Heart left ventricle (tissue), 16 donors: ENCODE results near the gene ABR. TPM values are rescaled to one million over a fixed set of nuclear protein-coding genes. Genes with fewer than 3 reads are reported as not detected.

Experiments used
- ATAC-seq, 4 donors: fragments of 200-7000 bp; cut with Tn5 transposase; one replicate each; pipeline ENCODE4 v1.9.1; 2020 to 2022; ENCODE audit warnings: moderate library complexity in 4 of 4, mild to moderate bottlenecking in 3 of 4, moderate number of reproducible peaks in 1 of 4
- DNase-seq, 5 donors: peaks; one replicate each; pipeline ENCODE4 v3.0.0-alpha.2; 2020
- H3K27ac ChIP-seq, 12 donors: fragments of 200-600 bp; sonication (generic) in 4 of 12; one replicate each; pipeline versions ENCODE4 v1.5.0 to v1.8.0; 2016 to 2022; ENCODE audit warnings: mild to moderate bottlenecking in 2 of 12
- H3K27me3 ChIP-seq, 9 donors: fragments of 200-600 bp; sonication (generic) in 2 of 9; one replicate each; pipeline versions ENCODE4 v1.5.1 to v1.8.0; 2016 to 2022; ENCODE audit warnings: mild to moderate bottlenecking in 3 of 9
- H3K36me3 ChIP-seq, 9 donors: fragments of 200-600 bp; sonication (generic) in 2 of 9; one replicate each; pipeline versions ENCODE4 v1.5.0 to v1.8.0; 2018 to 2022; ENCODE audit warnings: mild to moderate bottlenecking in 2 of 9
- H3K4me1 ChIP-seq, 12 donors: fragments of 200-600 bp; sonication (generic) in 4 of 12; one replicate each; pipeline versions ENCODE4 v1.5.0 to v1.8.0; 2016 to 2022; ENCODE audit warnings: mild to moderate bottlenecking in 3 of 12
- H3K4me3 ChIP-seq, 12 donors: fragments of 200-600 bp; sonication (generic) in 4 of 12; one replicate each; pipeline versions ENCODE4 v1.5.0 to v1.8.0; 2017 to 2022; ENCODE audit warnings: mild to moderate bottlenecking in 9 of 12, moderate library complexity in 4 of 12
- H3K9me3 ChIP-seq, 12 donors: fragments of 200-600 bp; sonication (generic) in 4 of 12; one replicate each; pipeline versions ENCODE4 v1.5.0 to v1.8.0; 2016 to 2022; ENCODE audit warnings: mild to moderate bottlenecking in 1 of 12
- CTCF ChIP-seq, 12 donors: fragments of 200-600 bp; sonication (generic) in 4 of 12; IDR thresholded peaks; one replicate each; pipeline versions ENCODE4 v1.5.0 to v1.8.0; 2018 to 2022; ENCODE audit warnings: antibody characterized with exemption in 12 of 12, mild to moderate bottlenecking in 5 of 12
- POLR2A ChIP-seq, 2 donors: fragments of 450-650 bp; IDR thresholded peaks; one replicate each; pipeline ENCODE4 v1.6.1; 2017; ENCODE audit warnings: antibody characterized with exemption in 2 of 2, mild to moderate bottlenecking in 2 of 2, moderate library complexity in 2 of 2
- WGBS, 4 donors: extraction: QIAGEN DNeasy Blood & Tissue Kit in 2 of 4; methylation state at CpG; one replicate each; pipeline versions ENCODE4 v1.1.5 to v1.1.7; 2013 to 2018; 5-methylcytosine and 5-hydroxymethylcytosine counted together
- intact Hi-C, 10 donors: fragments of 100-400 bp; cut with DNase I; formaldehyde crosslinking; loops; one replicate each; pipeline versions ENCODE4 v1.11.1 to v1.14.2; 2022
- polyA plus RNA-seq, 2 donors: library from polyadenylated mRNA; stranded (reverse); fragments of 200-250 nt; gene quantifications; one replicate each; pipeline ENCODE4 v1.2.3, GENCODE V29; 2013
- total RNA-seq, 9 donors: library from RNA; depleted of rRNA in 2 of 9; stranded (reverse); fragments of >200 nt in 2 of 9; fragmentation: NEBNext Ultra II Directional in 3 of 9; extraction: Animal tissue kit (Norgen Biotek cat#: 25700) in 3 of 9; gene quantifications; one replicate each; pipeline versions ENCODE4 v1.1.0 to v1.2.4, GENCODE V29; 2016 to 2023
- donor health status: ischemic (EF 13 %, LVEDD 7.1; RV severe dilation, severe dysfunction).
- donor health status: healthy with polysubstance abuse.
- donor health status: DM: no; HTN: yes; CAD: no.
- donor health status: DM: no; HTN: no; CAD: no.
- donor health status: ischemic (EF 25% LVEDD 6.9; RV normal size, moderate dysfunction).
- donor health status: ischemic (EF 25% LVEDD 5.7; RV mildly dilated, moderate dysfunction).
- donor health status: healthy.
- donor health status: DM: yes; HTN: yes; CAD: no.
- donor health status: ischemic (EF 35%, LVEDD 5.7; RV mildly dilated, moderate dysfunction).
- donor health status: nonischemic (EF 11% LVEDD 7.7; RV severe dilation, severe dysfunction).
- donor health status: DM: yes; HTN: yes; CAD: no.
- donor health status: PGD.
- donor health status: ischemic (EF 29% LVEDD 5.4; RV normal size, mild dysfunction).
- donor health status: nonischemic (EF 23%, LVEDD 6.1; RV moderate dilation, normal function).

ABR gene
- total and polyA plus RNA-seq, 11 donors: 64.5 to 171 (median 149) TPM

GRCh38 chr17:1011760-1012735, 167.7 kb downstream of the ABR start:
- DNase-seq (peak in 1 of 5 donors; percentile 20), ATAC-seq (peak in 1 of 4 donors; percentile 3)
- Histone ChIP-seq H3K4me3 (no peak overlapping the region), H3K9me3 (no peaks in the 10 kb centered on the region), H3K27ac (peak overlapping the region in 3 of 12 donors; percentile 27 to 41 (median 29)), H3K36me3 (peaks cover 0 to 79% (median 56%) of the 10 kb centered on the region in 9 donors), H3K4me1 (peaks cover 0 to 57% (median 23%) of the 10 kb centered on the region in 12 donors), H3K27me3 (no peaks in the 10 kb centered on the region)
- 67 to 90% (median 81%) methylated on average over 26 to 57 of the region's 57 CpGs for WGBS, 4 donors
- intact Hi-C loops: no loop called here
- TF ChIP-seq POLR2A (IDR thresholded peaks at IDR 0.05) (no peak), CTCF (IDR thresholded peaks at IDR 0.05) (no peak)

- Histone ChIP-seq H3K27me3 (no peaks in the 10 kb centered on the region), H3K4me3 (no peak overlapping the region), H3K27ac (peak overlapping the region in 2 of 12 donors; percentile 24 to 75), H3K4me1 (peaks cover 4 to 59% (median 29%) of the 10 kb centered on the region in 12 donors), H3K36me3 (peaks cover 0 to 79% (median 62%) of the 10 kb centered on the region in 9 donors), H3K9me3 (no peaks in the 10 kb centered on the region)
- peak in 1 of 5 donors; percentile 15 for DNase-seq
- 84 to 90% (median 86%) methylated on average over 9 to 10 of the region's 10 CpGs for WGBS, 4 donors
- intact Hi-C loops: no loop called here
- no peak for ATAC-seq
- no peak for TF ChIP-seq CTCF (IDR thresholded peaks at IDR 0.05)
- no peak for TF ChIP-seq POLR2A (IDR thresholded peaks at IDR 0.05)
Observed at GRCh38 chr17:1011138-1011537, 168.6 kb downstream of the ABR start.

GRCh38 chr17:1010586-1010985, 169.2 kb downstream of the ABR start:
- no peak for ATAC-seq
- intact Hi-C loops: no loop called here
- WGBS, 4 donors: 62 to 70% (median 65%) methylated on average over 11 to 14 of the region's 14 CpGs
- TF ChIP-seq CTCF (IDR thresholded peaks at IDR 0.05): no peak
- DNase-seq: no peak
- Histone ChIP-seq H3K9me3 (no peaks in the 10 kb centered on the region), H3K4me3 (no peak overlapping the region), H3K4me1 (peaks cover 9 to 65% (median 34%) of the 10 kb centered on the region in 12 donors), H3K27me3 (no peaks in the 10 kb centered on the region), H3K36me3 (peaks cover 0 to 79% (median 65%) of the 10 kb centered on the region in 9 donors), H3K27ac (peak overlapping the region in 7 of 12 donors; percentile 1 to 77 (median 65))

- whole genome bisulfite sequencing, 4 donors: 81 to 92% (median 90%) methylated on average over 7 to 10 of the region's 10 CpGs
- peak overlapping the region in 8 of 12 donors; percentile 1 to 77 (median 66) for H3K27ac ChIP-seq
- ATAC-seq: no peak
- no peaks in the 10 kb centered on the region for H3K9me3 ChIP-seq
- H3K4me1 ChIP-seq: peaks cover 9 to 70% (median 39%) of the 10 kb centered on the region in 12 donors
- TF ChIP-seq POLR2A (IDR thresholded peaks at IDR 0.05) (no peak), CTCF (IDR thresholded peaks at IDR 0.05) (no peak)
- H3K36me3 ChIP-seq: peaks cover 0 to 83% (median 66%) of the 10 kb centered on the region in 9 donors
- no peak for DNase-seq
- H3K27me3 ChIP-seq: no peaks in the 10 kb centered on the region
- no peak overlapping the region for H3K4me3 ChIP-seq
- intact Hi-C loops: no loop called here
Observed at GRCh38 chr17:1010086-1010450, 169.7 kb downstream of the ABR start.
